Hepatocyte (in vitro differentiated cells): ENCODE measurements around the gene PXN. TPM values are rescaled to one million over a fixed set of nuclear protein-coding genes. Genes with fewer than 3 reads are reported as not detected.

Source experiments
- DNase-seq: peaks from one replicate; pipeline ENCODE4 v3.0.0-alpha.2; 2016; ENCODE audit warnings: low spot score
- H2AFZ ChIP-seq: fragments of 200-600 bp; sonication (generic); 2 replicates; pipeline ENCODE4 v1.6.0; 2016; ENCODE audit warnings: antibody characterized with exemption, mild to moderate bottlenecking
- H3K27ac ChIP-seq: fragments of 200-600 bp; sonication (generic); 2 replicates; pipeline ENCODE4 v1.5.1; 2016; ENCODE audit warnings: mild to moderate bottlenecking
- H3K27me3 ChIP-seq: fragments of 200-600 bp; sonication (generic); 2 replicates; pipeline ENCODE4 v1.6.1; 2016
- H3K36me3 ChIP-seq: fragments of 200-600 bp; sonication (generic); replicated peaks from 2 replicates; pipeline ENCODE4 v1.5.1; 2016; ENCODE audit warnings: low read depth; ENCODE audit not compliant: insufficient read depth
- H3K4me1 ChIP-seq: fragments of 200-600 bp; sonication (generic); 2 replicates; pipeline ENCODE4 v1.5.1; 2016; ENCODE audit warnings: mild to moderate bottlenecking, moderate library complexity; ENCODE audit not compliant: insufficient read depth
- H3K4me2 ChIP-seq: fragments of 200-600 bp; sonication (generic); 2 replicates; pipeline ENCODE4 v1.6.0; 2016
- H3K4me3 ChIP-seq: fragments of 200-600 bp; sonication (generic); 2 replicates; pipeline ENCODE4 v1.5.1; 2016; ENCODE audit warnings: mild to moderate bottlenecking
- H3K79me2 ChIP-seq: fragments of 200-600 bp; sonication (generic); 2 replicates; pipeline ENCODE4 v1.6.0; 2017; ENCODE audit warnings: mild to moderate bottlenecking
- H3K9me2 ChIP-seq: fragments of 200-600 bp; sonication (generic); replicated peaks from 2 replicates; pipeline ENCODE4 v1.6.0; 2017; ENCODE audit warnings: mild to moderate bottlenecking; ENCODE audit not compliant: insufficient read depth
- H3K9me3 ChIP-seq: fragments of 200-600 bp; sonication (generic); 2 replicates; pipeline ENCODE4 v1.5.1; 2016; ENCODE audit warnings: low read depth, mild to moderate bottlenecking
- H4K20me1 ChIP-seq: fragments of 200-600 bp; sonication (generic); 2 replicates; pipeline ENCODE4 v1.6.0; 2016; ENCODE audit warnings: mild to moderate bottlenecking; ENCODE audit not compliant: insufficient read depth, poor library complexity, severe bottlenecking
- CTCF ChIP-seq: fragments of 200-600 bp; sonication (generic); IDR thresholded peaks from 2 replicates; pipeline ENCODE4 v1.5.1; 2016; ENCODE audit warnings: antibody characterized with exemption, mild to moderate bottlenecking; ENCODE audit not compliant: poor library complexity
- EZH2 ChIP-seq: fragments of 200-600 bp; sonication (generic); IDR thresholded peaks from 2 replicates; pipeline ENCODE4 v1.6.1; 2016; ENCODE audit warnings: antibody characterized with exemption, mild to moderate bottlenecking, borderline replicate concordance
- EZH2phosphoT487 ChIP-seq: fragments of 200-600 bp; sonication (generic); IDR thresholded peaks from one replicate; pipeline ENCODE4 v1.6.1; 2018; ENCODE audit warnings: antibody characterized with exemption, mild to moderate bottlenecking, low read depth, moderate library complexity; ENCODE audit not compliant: unreplicated experiment, severe bottlenecking
- WGBS: methylation state at CpG from one replicate; pipeline ENCODE4 v1.1.6; 2016; ENCODE audit warnings: low lambda C conversion rate; ENCODE audit errors: missing lambda C conversion rate; 5-methylcytosine and 5-hydroxymethylcytosine counted together
- polyA plus RNA-seq: library from polyadenylated mRNA; unstranded; fragments of >200 nt; fragmentation: Nextera tagmentation; extraction: Ambion mirVana; gene quantifications from 2 replicates; pipeline ENCODE4 v1.2.1, GENCODE V29; 2016
- total RNA-seq: library from RNA; depleted of rRNA; stranded (reverse); fragments of >200 nt; gene quantifications from 2 replicates; pipeline ENCODE4 v1.2.3, GENCODE V29; 2014

Gene PXN
- total and polyA plus RNA-seq, 2 experiments from 2014 or later, result 26.7 to 61.7 TPM

- H3K4me3 ChIP-seq, result no peak overlapping the region
- DNase-seq, result no peak
- WGBS, result 95% methylated on average over 2 of the region's 2 CpGs
- no peak overlapping the region for H2AFZ ChIP-seq
- H3K4me1 ChIP-seq, result no peaks in the 10 kb centered on the region
- no peaks in the 10 kb centered on the region for H3K9me3 ChIP-seq
- H3K4me2 ChIP-seq, result no peak overlapping the region
- H3K27me3 ChIP-seq, result no peaks in the 10 kb centered on the region
- H4K20me1 ChIP-seq, result no peaks in the 10 kb centered on the region
- no peaks in the 10 kb centered on the region for H3K9me2 ChIP-seq
- no peaks in the 10 kb centered on the region for H3K79me2 ChIP-seq
- no peaks in the 10 kb centered on the region for H3K36me3 ChIP-seq
- no peak overlapping the region for H3K27ac ChIP-seq
- TF ChIP-seq CTCF, result no peak
- TF ChIP-seq EZH2phosphoT487, result no peak
- no peak for TF ChIP-seq EZH2
Measured at GRCh38 chr12:120169946-120170345, 95.6 kb downstream of the PXN start.

DNA sequence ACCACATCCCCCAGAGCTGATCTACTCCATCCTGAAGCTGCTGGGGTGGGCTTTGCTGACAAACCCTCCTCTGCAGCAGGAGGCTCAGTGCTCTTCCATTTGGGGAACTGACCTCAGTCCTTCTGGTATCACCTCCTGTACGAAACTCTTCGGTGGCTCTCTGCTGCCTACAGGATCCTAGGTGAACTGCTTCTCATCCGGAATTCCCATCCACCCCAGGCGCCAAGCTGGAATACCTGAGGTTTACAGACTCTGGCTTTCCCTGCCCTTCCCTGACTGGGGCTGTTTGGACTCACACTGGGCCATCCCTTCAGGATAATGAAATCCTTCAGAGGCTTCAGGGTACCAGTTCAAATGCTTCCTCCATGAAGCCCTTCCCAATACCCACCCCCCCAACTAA is 97.2 kb downstream of the PXN start:
- no peaks in the 10 kb centered on the region for H3K4me1 ChIP-seq
- DNase-seq, result no peak
- no peak overlapping the region for H2AFZ ChIP-seq
- no peaks in the 10 kb centered on the region for H3K36me3 ChIP-seq
- 94% methylated on average over 4 of the region's 4 CpGs for WGBS
- no peaks in the 10 kb centered on the region for H4K20me1 ChIP-seq
- H3K27ac ChIP-seq, result no peak overlapping the region
- no peak overlapping the region for H3K4me2 ChIP-seq
- TF ChIP-seq CTCF (no peak), EZH2 (no peak), EZH2phosphoT487 (no peak)
- H3K79me2 ChIP-seq, result no peaks in the 10 kb centered on the region
- no peak overlapping the region for H3K4me3 ChIP-seq
- no peaks in the 10 kb centered on the region for H3K9me3 ChIP-seq
- H3K9me2 ChIP-seq, result no peaks in the 10 kb centered on the region
- no peaks in the 10 kb centered on the region for H3K27me3 ChIP-seq

DNA sequence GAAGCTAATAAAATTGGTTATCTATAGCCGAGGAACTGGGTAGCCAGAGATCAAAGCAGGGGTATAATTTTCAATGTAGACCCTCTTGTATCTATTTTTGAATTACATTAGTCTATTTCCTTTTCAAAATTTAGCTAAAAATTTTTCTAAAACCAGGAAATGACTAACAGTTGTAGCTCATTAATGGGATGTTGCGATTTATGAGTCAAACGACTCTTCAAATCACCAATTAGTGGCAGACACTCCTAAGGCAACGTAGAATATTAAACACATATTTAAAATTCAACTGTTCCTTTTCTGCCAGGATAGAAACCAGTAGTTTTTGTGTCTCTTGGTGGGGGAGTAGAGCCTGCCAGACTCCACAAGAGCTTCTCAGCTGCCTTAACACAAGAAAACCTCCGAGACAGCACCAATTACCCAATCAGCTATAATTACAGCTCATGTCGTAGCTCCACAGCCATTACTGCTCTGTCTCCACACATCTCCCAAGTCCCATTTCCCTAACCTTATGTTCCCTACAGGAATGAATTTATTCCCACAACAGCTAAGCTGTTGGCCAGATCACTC is 97.9 kb downstream of the PXN start:
- no peak for DNase-seq
- Histone ChIP-seq H3K9me2 (no peaks in the 10 kb centered on the region), H2AFZ (no peak overlapping the region), H3K4me2 (no peak overlapping the region), H3K4me1 (no peaks in the 10 kb centered on the region), H3K9me3 (no peaks in the 10 kb centered on the region), H3K36me3 (no peaks in the 10 kb centered on the region), H3K27me3 (no peaks in the 10 kb centered on the region), H4K20me1 (no peaks in the 10 kb centered on the region), H3K4me3 (no peak overlapping the region), H3K27ac (no peak overlapping the region), H3K79me2 (no peaks in the 10 kb centered on the region)
- TF ChIP-seq EZH2phosphoT487, result no peak
- TF ChIP-seq CTCF, result no peak
- TF ChIP-seq EZH2, result no peak
- WGBS, result 86% methylated on average over 6 of the region's 6 CpGs
